Measurements from ENCODE around the gene COL4A1.

The COL4A1 gene

DNA sequence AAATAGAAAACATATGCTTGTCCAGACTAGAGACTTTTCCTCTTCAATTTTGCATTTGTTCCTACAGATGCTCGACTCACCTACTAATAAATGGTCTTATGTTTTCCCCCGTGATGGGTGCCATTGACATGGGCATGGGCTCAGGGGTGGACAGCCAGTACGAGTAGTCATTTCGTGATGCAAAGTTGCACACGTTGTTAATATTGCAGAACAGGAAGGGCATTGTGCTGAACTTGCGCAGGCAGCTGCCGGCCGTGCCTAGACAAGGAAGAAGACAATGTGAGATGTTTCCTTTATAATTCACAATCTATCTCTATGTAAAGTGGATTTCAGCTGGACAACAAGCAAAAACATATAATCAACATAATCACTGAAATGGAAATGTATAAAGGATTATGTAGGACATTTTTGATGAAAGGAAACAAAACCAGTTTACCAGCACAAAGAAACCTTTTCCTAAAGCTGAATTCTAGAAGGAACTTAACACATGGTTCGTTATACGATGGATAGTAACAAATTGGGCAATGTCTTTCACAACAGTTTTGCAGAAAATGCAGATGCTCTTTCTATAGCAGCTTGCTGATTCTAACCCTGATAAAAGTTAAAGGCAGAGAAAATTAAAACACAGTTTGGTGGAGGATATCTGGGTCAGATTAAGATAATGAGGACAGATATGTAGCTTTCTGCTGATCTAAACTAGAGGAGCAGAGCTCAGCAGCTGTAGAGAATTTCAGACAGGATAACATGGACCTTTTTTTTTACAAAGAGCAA, 145.7 kb downstream of the COL4A1 start:
- DNase-seq (ENCODE audit: low spot score): no peak

DNA sequence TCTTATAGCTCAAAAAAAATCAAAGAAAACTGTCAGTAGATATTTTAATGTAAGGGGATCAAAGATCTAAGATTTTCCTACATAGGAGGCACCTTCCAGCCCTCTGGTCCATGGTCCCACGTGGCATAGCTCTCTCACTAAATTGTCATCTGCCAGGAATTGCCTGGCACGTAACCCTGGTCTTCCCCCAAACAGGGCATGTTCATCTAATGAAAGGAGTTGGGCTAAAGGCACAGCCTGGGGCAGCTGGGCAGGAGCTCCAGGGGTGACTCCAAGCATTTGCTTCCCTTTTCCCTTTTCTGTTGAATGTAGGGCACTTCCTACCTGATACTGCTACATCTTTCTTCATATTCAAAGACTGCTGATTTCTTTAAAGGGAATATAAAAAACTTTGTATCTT, 148.7 kb downstream of the COL4A1 start:
- no peak for DNase-seq (ENCODE audit: low spot score)

DNA sequence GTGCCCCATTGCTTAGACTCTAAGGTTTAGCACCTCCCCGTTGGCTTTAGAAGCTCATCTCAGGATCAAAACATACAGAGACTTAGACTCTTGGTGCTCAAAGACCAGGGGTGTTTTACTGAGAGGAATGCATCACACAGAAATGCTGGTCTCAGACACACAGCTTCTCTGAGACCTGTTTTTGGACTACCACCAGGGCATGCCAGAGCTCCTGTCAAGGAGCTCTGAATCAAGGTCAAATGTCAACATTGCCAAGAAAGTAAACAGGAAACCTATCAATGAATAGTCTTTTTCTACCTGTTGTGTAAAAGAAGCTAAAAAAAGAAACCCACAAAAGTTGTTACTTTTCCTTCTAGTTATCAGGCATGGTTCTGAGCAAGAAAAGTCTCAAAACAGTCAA, 149.2 kb downstream of the COL4A1 start:
- DNase-seq (ENCODE audit: low spot score): no peak

DNA sequence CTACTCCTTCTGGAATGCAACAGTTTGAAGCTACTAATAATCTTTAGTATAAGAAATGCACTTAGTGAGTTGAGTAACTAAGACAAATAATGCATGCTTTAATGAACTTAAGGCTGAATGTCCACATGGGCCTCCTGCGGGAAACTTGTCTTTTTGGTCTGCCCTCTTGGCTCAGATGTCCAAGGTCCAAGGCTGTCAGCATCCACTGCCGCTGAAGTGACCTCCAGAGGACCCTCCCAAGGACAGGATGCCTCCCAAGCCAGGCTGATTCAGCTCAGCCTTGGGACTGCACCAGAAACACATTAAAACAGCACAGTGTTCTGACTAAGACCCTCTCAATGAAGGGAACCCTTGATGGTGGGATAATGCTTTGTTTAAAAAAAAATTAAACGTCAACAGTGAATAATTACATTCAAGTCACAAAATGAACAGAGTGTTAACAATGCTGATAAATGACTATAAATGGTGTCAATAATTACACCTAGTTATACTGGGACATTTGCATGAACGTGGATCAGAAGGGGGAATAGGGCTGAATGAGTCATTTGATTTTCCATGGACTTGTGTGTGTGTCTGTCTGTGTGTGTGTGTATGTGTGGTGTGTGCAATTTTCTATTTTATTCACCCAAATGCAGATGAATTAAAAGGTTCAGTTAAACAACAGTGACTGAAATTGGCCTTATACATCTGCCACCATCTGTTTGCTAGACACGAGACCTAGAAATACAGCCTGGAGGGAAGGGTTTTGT, 150.5 kb downstream of the COL4A1 start:
- no peak for DNase-seq (ENCODE audit: low spot score)

DNA sequence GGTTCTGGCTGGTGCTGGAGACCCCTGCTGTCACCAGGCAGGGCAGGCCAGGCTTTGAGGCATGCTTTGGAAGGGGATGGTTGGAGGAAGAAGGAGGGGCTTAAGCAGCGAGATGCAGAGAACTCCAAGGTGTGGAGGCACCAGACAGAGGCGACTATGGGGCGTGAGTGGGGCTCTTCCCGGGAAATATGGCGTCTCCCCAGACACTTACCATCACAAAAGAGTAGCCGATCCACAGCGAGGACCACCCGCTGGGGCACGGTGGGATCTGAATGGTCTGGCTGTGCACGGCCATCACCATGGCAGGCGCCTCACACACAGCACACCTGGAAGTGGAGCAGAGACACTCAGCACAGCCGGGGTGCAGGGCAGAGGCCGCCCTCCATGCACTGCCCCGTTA, 151.9 kb downstream of the COL4A1 start:
- DNase-seq (ENCODE audit: low spot score): no peak

DNA sequence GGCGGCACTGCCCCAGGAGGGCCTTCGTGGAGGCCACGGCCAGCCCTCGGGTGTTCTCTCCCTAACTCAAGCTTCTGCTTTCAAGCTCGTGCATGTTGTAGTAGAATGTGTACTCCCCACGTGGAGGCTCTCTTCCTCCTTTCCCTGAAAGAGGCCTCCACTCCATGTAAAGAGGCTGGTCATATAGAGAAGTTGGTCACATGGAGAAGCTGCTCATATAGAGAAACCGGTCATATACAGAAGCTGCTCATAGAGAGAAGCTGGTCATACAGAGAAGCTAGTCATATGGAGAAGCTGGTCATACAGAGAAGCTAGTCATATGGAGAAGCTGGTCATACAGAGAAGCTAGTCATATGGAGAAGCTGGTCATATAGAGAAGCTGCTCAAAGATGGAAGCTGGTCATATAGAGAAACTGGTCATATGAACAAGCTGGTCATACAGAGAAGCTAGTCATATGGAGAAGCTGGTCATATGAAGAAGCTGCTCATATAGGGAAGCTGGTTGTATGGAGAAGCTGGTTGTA, 152.5 kb downstream of the COL4A1 start:
- no peak for DNase-seq (ENCODE audit: low spot score)

DNA sequence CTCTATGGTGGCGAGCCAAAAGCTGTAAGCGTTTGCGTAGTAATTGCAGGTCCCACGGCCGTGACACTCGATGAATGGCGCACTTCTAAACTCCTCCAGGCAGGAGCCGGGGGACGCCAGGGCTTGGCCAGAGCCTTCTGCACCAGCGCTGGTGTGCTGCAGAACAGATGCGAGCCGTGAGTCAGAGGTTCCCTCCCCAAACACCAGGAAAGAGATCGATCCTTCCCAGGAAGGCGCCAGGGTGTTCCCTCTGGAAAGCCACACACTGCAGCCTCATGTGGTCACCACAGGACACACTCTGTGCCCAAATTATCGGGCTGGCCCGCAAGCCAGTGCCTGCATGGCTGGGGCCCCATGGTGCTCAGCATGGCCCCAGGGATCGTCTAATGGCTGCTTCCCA, 154.6 kb downstream of the COL4A1 start:
- no peak for DNase-seq (ENCODE audit: low spot score)

DNA sequence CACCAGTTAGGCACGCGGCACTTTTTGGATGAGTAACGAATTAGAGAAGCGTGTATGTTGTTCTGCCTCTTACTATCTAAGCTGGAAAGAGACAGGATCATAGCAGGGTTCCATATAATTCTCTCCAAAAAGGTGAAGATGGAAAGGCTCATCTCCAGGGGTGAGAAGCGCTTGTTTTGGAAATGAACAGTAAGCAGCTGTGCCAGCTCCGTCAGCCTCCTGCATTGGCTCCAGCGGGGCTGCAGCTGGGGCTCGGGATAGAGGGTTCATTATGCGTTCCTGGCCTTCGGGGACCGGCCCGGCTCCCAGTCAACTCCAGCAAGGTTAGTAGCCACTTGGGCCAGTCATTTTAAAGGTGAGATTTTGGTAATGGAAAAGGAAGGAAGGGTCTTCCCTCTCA, 155.5 kb downstream of the COL4A1 start:
- no peak for DNase-seq (ENCODE audit: low spot score)

DNA sequence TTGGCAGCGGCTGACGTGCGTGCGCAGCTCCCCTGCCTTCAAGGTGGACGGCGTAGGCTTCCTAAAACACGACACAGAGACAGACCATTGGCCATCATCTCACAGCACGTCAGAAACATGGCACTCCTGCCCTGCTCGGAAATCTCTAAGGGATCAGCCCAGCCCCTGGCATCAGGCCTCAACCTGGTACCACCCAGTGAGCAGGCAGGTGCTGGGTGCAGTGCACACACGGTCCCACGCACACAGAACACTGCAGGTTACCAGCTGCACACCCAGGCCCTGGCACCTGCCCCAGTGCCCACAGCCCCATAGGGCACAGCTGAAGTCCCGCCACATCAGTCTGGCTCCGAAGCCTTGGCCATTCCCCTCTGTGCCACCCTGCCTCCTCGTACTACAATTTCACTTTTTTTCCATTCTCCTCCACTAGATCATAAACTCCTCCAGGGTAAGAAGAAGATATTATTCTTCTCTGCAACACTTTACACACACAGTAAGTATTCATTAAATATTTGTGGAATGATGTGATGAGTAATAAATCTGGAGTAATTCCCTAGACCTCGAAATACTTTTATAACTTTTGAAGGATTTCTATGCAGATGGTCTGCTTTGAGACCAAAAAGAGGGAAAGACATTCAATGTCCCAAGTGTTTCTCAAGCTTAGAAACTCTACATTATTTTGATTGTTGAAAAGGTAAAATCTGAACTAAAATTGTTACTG, 156.4 kb downstream of the COL4A1 start:
- no peak for DNase-seq (ENCODE audit: low spot score)

DNA sequence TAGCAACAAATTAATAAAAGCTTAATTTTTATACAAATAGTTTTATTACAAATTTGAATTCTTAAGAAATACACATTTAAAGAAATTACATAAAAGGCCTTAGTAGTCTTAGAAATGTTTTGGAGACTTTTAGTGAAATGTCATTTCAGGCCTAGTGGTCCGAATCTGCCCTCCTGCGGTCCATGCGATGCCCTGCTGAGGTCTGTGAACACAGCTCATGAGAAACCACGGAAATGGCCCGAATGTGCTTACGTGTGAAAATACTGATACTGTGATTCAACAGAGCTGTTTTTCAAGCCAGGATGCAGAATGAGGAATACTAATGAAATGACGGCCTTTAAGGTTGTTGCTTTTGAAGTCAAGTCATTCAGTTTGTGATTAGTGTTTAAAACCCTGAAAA, 157.9 kb downstream of the COL4A1 start:
- no peak for DNase-seq (ENCODE audit: low spot score)

DNA sequence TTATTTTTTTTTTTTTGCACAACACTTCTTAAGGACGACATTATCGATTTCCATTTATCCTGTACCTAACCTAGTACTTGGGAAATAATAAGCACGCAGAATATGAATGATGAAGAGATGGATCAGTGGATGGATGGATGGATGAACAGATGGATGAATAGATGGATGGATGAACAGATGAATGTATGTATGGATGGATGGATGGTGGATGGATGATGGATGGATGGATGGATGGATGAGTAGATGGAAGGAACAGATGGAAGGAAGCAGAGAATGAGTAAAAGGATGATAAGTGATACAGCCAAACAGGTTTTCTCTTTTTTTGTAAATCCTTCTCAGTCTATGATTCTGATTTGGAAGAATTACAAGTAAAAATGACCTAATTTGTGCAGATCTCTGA, 166.9 kb downstream of the COL4A1 start:
- no peak for DNase-seq (ENCODE audit: low spot score)

DNA sequence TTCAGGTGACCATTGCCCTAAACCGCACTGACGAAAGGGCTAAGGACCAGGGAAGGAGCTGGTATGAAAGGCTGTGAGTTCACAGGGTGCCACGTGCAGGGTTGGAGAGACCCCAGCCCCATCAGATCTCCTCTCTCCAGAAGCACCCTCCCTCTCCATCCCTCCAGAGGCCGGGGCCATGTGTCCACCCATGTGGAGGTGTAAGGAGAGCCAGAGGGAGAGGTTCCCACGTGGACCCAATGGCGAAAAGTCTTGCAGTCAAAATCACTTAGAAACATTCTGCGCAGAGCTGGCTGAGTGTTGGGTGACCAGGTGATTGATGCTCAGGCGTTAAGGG, 168.3 kb downstream of the COL4A1 start:
- no peak for DNase-seq (ENCODE audit: low spot score)

DNA sequence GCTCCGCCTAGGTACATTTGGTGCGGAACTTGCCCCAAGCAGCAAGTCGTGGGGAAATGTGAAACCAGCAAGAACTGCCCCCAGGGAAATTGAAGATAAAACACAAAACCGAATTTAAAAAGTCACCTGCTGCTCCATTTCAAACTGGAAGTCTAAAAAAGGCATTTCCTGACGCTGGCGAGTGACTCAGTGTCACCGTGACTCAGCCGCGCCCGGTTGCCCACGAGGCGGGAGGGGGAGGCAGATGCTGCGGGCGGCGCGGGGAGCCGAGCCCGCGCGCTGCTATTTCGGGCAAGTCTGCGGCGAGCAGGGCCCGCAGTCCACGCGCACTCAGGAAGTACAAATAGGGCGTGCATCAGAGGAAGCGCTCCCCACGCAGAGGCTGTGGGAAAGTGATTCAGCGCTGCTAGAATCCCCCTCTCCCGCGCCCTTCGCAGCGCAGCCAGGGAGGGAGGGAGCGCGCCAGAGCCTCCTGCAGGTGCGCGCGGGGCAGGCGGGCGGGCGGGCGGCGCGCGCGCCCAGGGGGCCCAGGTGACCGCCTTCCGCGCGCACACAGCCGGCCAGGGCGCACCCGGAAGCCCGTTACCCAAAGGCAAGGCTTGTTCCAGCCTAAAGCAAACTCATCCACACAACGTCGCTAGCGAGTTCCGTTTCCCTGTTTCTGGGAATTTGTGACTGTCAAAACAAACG, 168.8 kb downstream of the COL4A1 start:
- peak; percentile 81 for DNase-seq (ENCODE audit: low spot score)

DNA sequence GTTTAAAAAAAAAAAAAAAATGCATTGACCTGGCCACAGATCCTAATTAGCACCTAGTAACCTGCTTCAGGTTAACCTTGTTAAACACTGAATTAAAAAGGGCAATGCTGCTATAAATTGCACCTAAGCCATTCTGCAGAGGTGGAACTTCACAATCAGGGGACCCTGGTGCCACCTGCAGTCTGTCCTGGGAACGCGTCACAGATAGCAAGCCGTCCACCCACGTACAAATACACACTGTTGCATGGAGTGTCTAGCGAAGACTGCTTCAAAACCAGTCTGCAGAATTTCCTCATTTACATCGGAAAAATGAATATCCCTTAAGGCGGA, 169.3 kb downstream of the COL4A1 start:
- no peak for DNase-seq (ENCODE audit: low spot score)

DNA sequence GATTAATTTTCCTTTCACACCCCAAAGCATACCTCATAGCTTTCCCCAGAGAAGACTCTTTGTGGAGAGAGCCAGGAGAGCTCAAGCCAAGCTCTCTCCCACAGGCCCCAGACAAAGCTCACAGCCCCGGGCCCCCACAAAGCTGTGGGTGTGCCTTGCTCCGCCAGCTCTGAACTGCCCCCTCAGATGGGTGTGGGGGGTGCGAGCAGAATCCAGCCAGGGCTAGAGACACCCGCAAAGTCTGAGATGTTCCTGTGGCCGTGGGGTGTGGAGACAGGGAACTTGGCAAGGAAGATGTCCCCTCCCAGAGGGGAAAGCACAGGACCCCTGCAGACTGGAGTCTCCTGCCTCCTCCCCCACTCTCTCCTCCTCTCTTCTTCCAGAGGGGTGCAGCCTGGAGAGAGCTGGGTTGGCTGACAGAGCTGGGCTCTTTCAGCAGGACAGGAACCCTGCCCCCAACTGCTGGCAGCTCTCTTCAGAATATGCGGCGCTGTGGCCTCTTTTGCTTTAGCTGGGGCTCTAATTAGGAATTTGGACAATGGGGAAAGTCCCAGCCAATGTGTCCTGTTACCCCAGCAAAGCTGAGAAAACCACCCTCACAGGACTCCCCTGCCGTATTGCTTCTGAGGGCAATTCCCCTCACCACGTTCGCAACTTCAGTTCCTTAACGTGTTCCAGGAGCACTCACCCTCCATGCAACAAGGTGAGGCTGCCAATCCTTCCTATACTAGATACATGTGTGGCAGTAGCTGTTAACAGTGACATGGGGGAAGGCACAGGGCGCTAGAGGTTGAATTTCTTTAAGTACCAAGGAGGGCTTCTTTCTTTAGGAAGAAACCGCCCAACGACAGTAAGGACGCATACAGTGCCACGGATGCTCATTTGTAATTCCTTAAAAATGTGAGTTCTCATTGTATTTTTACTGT, 170.0 kb downstream of the COL4A1 start:
- DNase-seq (ENCODE audit: low spot score): no peak

DNA sequence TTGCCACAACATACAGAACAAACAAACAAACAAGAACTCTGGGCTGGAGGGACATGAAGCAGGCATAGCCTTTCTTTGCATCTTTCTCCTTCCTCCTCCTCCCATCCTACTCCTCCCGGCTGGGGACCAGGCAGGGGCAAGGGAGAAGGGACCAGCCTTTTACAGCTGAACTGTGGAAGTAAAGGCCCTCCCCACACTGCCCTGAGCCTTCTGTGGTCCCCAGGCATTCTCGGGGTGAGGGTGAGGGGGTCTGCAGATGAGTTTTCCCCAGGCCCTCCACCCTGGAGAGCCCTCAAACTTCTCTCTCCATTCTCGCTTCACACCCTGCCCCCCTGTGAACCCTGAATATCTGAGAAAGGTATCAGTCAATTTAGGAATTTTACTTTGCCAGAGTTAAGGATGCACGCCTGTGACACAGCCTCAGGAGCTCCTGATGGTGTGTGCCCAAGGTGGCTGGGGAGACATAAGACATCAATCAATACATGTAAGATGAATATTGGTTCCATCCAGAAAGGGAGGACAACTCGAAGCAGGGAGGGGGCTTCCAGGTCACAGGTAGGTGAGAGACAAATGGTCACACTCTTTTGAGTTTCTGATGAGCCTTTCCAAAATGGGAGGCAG, 170.9 kb downstream of the COL4A1 start:
- no peak for DNase-seq (ENCODE audit: low spot score)

DNA sequence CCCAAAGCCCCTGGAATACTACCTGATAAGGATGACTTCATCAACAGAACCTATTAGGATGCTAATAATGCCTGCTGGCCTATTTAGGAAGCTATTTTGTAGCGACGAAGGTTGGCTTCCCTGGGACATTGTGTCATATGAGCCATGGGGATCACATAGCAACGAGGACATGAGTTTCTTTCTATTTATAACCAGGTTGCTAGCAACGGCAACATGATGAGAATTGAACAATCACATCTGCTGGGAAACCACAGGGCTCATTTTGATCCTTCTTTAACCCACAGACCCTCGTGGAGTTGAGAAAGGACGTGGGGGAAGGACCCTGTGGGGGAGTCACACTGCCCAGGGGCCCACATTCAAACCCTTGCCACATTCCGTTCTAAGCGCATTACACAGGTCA, 172.2 kb downstream of the COL4A1 start:
- DNase-seq (ENCODE audit: low spot score): no peak

DNA sequence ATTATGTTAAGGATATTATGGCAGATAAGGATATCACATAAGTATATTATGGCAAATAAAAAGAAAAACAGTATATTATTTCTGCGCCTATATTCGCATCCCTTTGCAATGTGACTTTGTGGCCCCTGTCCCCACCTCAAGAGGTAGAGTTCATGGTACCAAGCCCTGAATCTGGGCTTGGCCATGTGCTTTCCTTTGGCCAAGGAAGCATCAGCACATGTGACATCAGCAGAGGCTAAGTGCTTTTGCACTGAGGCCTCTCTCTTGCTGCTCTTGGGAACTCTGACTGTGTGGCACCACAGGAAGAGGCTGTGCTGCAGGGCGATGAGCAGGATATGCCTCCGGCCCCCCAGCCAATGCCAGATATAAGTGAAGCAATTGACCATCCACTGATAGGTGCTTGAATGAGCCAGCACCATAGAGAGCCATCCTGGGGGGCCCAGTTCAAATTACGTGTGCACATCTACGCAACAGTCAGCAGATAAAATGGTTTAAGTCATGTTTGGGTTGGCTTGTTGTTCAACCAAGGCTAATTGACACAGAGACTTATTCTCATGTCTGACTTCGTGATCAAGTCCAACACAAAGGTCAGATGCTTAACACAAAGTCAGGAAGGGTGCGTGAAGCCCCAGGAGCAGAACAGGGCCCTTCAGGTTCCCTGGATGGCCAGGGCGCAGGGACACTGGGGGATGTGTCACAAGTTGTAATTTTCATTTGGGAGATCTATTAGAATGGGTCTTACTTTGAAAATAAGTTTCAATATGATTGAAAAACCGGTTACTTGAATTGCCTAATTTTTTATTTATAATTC, 173.3 kb downstream of the COL4A1 start:
- no peak for DNase-seq (ENCODE audit: low spot score)

DNA sequence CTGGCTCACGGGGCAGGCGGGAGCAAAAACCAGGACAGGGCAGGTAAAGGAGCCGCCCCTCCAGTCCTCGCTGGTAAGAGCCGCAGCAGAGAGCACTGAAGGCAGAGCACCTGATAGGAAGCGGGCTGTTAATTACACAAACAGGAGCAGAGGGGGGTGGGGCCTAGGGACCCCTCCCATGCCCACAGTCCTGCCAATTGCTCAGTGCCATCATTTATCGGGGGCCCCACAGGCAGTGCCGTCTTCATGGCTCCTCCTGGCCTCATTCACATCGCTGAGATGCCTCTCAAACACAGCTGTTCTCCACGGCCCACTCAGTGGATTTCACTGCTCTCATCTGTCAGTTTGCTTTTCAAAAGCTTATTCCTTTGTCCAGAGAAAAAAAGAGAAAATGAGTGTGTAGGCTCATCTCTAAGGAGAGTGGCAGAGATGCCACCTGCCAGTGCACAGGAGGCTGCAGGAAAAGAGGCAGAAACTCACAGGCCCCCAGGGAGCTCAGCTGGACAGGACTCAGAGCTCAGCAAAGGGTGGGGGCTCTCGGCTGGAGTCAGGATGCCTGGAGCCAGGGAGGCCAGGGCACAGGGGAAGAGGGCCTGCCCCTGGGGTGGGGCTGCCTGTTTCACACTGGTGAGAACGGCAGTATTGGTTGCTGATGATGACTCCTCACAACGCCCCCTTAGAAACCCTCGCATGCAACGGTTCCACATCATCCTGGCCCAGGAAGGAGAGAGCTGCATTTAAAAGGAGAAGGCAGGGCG, 174.6 kb downstream of the COL4A1 start:
- DNase-seq (ENCODE audit: low spot score): no peak
